GM10266 (cell line): ENCODE results near the gene HEPACAM.

Experiments
- DNase-seq: peaks from one replicate; pipeline ENCODE4 v3.0.0; 2012; ENCODE audit errors: extremely low spot score
- CTCF ChIP-seq: IDR thresholded peaks from 2 replicates; pipeline ENCODE4 v1.5.1; 2012; ENCODE audit warnings: mild to moderate bottlenecking, low read depth; ENCODE audit not compliant: control insufficient read depth, insufficient read depth; ENCODE audit errors: missing control alignments

Gene HEPACAM

GRCh38 chr11:124896071-124896750 lies 39.6 kb downstream of the HEPACAM start:
- no peak for DNase-seq
- no peak for TF ChIP-seq CTCF

GRCh38 chr11:124895471-124895971 lies 40.3 kb downstream of the HEPACAM start:
- TF ChIP-seq CTCF, result no peak

GRCh38 chr11:124894606-124895430 lies 41.0 kb downstream of the HEPACAM start:
- DNase-seq, result no peak
- TF ChIP-seq CTCF, result no peak

More at GRCh38 chr11:124895471-124895971, 40.3 kb downstream of the HEPACAM start:
- DNase-seq, result no peak

GRCh38 chr11:124893781-124894401 lies 42.0 kb downstream of the HEPACAM start:
- no peak for DNase-seq
- TF ChIP-seq CTCF, result no peak

GRCh38 chr11:124892750-124893454 lies 42.9 kb downstream of the HEPACAM start:
- DNase-seq, result no peak
- TF ChIP-seq CTCF, result no peak

- no peak for DNase-seq
- no peak for TF ChIP-seq CTCF
Measured at GRCh38 chr11:124892146-124892545, 43.7 kb downstream of the HEPACAM start.
